SK-N-SH treated with all-trans-retinoic acid at 6 μM for 48 hours (cell line): ENCODE data around the gene PTPN11.
"Not testable (repeated sequence)": the region's sequence is repeated elsewhere in the genome, so short reads cannot be mapped to it uniquely, and the experiment has no call there.

ENCODE experiments used
- ATAC-seq: fragments of 200-7000 bp; cut with Tn5 transposase; 3 replicates; pipeline ENCODE4 v1.9.1; 2020; ENCODE audit warnings: mild to moderate bottlenecking, moderate library complexity
- BACH2 ChIP-seq: fragments of 250-450 bp; sonication (Bioruptor Pico); IDR thresholded peaks from 2 replicates; pipeline ENCODE4 v1.9.0; 2021; ENCODE audit warnings: mild to moderate bottlenecking, borderline replicate concordance
- CSRNP3 ChIP-seq: fragments of 250-450 bp; sonication (Bioruptor Pico); IDR thresholded peaks from 2 replicates; pipeline ENCODE4 v1.5.1; 2021; ENCODE audit warnings: mild to moderate bottlenecking, moderate library complexity
- GLIS3 ChIP-seq: fragments of 250-450 bp; sonication (Bioruptor Pico); IDR thresholded peaks from 2 replicates; pipeline ENCODE4 v1.5.0; 2020; ENCODE audit warnings: mild to moderate bottlenecking, moderate library complexity
- ISL1 ChIP-seq: fragments of 250-450 bp; sonication (Bioruptor Pico); IDR thresholded peaks from 2 replicates; pipeline ENCODE4 v2.1.2; 2022; ENCODE audit warnings: mild to moderate bottlenecking, moderate library complexity
- OSR1 ChIP-seq: fragments of 250-450 bp; sonication (Bioruptor Pico); IDR thresholded peaks from 2 replicates; pipeline ENCODE4 v1.8.0; 2022; ENCODE audit warnings: moderate library complexity, mild to moderate bottlenecking, inconsistent platforms
- PATZ1 ChIP-seq: fragments of 250-450 bp; sonication (Bioruptor Pico); IDR thresholded peaks from 2 replicates; pipeline ENCODE4 v1.8.0; 2020; ENCODE audit warnings: mild to moderate bottlenecking, moderate library complexity, borderline replicate concordance
- POU6F1 ChIP-seq: fragments of 250-450 bp; sonication (Bioruptor Pico); IDR thresholded peaks from 2 replicates; pipeline ENCODE4 v1.8.0; 2021; ENCODE audit warnings: low read depth, mild to moderate bottlenecking, moderate library complexity, borderline replicate concordance
- PPARA ChIP-seq: fragments of 250-450 bp; sonication (Bioruptor Pico); IDR thresholded peaks from 2 replicates; pipeline ENCODE4 v1.5.0; 2020; ENCODE audit warnings: mild to moderate bottlenecking, borderline replicate concordance
- RARB ChIP-seq: fragments of 250-450 bp; sonication (Bioruptor Pico); IDR thresholded peaks from 2 replicates; pipeline ENCODE4 v1.8.0; 2021; ENCODE audit warnings: mild to moderate bottlenecking, moderate library complexity
- SNAI2 ChIP-seq: fragments of 250-450 bp; sonication (Bioruptor Pico); IDR thresholded peaks from 2 replicates; pipeline ENCODE4 v1.5.0; 2020; ENCODE audit warnings: mild to moderate bottlenecking, moderate library complexity
- TCF4 ChIP-seq: fragments of 250-450 bp; sonication (Bioruptor Pico); IDR thresholded peaks from 2 replicates; pipeline ENCODE4 v1.8.0; 2021; ENCODE audit warnings: mild to moderate bottlenecking, moderate library complexity, borderline replicate concordance
- TOX ChIP-seq: fragments of 250-450 bp; sonication (Bioruptor Pico); IDR thresholded peaks from 2 replicates; pipeline ENCODE4 v1.8.0; 2021; ENCODE audit warnings: mild to moderate bottlenecking, moderate library complexity, borderline replicate concordance
- ZC3H10 ChIP-seq: fragments of 250-450 bp; sonication (Bioruptor Pico); IDR thresholded peaks from 2 replicates; pipeline ENCODE4 v1.5.1; 2021; ENCODE audit warnings: mild to moderate bottlenecking, moderate library complexity
- ZFP3 ChIP-seq: fragments of 250-450 bp; sonication (Bioruptor Pico); IDR thresholded peaks from 2 replicates; pipeline ENCODE4 v1.5.0; 2020; ENCODE audit warnings: mild to moderate bottlenecking, moderate library complexity
- ZFP30 ChIP-seq: fragments of 450-650 bp; formaldehyde crosslinking; IDR thresholded peaks from 2 replicates; pipeline ENCODE4 v1.5.0; 2022; ENCODE audit warnings: mild to moderate bottlenecking, moderate library complexity
- ZNF565 ChIP-seq: fragments of 450-650 bp; formaldehyde crosslinking; conservative IDR thresholded peaks from 2 replicates; pipeline ENCODE4 v1.5.0; 2020; ENCODE audit warnings: low read depth, mild to moderate bottlenecking, moderate library complexity
- ZNF70 ChIP-seq: fragments of 450-650 bp; formaldehyde crosslinking; IDR thresholded peaks from 2 replicates; pipeline ENCODE4 v1.5.0; 2020; ENCODE audit warnings: mild to moderate bottlenecking, moderate library complexity
- ZNF8 ChIP-seq: fragments of 450-650 bp; formaldehyde crosslinking; IDR thresholded peaks from 2 replicates; pipeline ENCODE4 v1.5.0; 2020; ENCODE audit warnings: mild to moderate bottlenecking, moderate library complexity

PTPN11 gene

GRCh38 chr12:112518365-112518735, 99.6 kb downstream of the PTPN11 start:
- no peak for ATAC-seq
- no peak for TF ChIP-seq RARB (CRISPR knock-in tag)
- TF ChIP-seq GLIS3, result no peak
- TF ChIP-seq ZNF565 (CRISPR knock-in tag), result no peak
- no peak for TF ChIP-seq TCF4 (CRISPR knock-in tag)
- no peak for TF ChIP-seq ZNF8 (CRISPR knock-in tag)
- TF ChIP-seq, all 23 proteins: peak for 0

- ATAC-seq, result not testable (repeated sequence)
Observed at GRCh38 chr12:112519841-112520340, 101.1 kb downstream of the PTPN11 start.

- ATAC-seq, result no peak
- TF ChIP-seq ZNF8 (CRISPR knock-in tag), result no peak
- no peak for TF ChIP-seq BACH2 (CRISPR knock-in tag)
- TF ChIP-seq TOX (CRISPR knock-in tag), result no peak
- TF ChIP-seq ZNF70, result no peak
- no peak for TF ChIP-seq RARB (CRISPR knock-in tag)
- TF ChIP-seq PATZ1 (CRISPR knock-in tag), result no peak
- no peak for TF ChIP-seq ZFP30
- TF ChIP-seq SNAI2, result no peak
Observed at GRCh38 chr12:112523856-112524255, 105.1 kb downstream of the PTPN11 start.

GRCh38 chr12:112524269-112524668, 105.5 kb downstream of the PTPN11 start:
- ATAC-seq, result no peak

GRCh38 chr12:112524676-112525425, 106.1 kb downstream of the PTPN11 start:
- ATAC-seq, result peak; percentile 66
- no peak for TF ChIP-seq OSR1 (CRISPR knock-in tag)
- peak; percentile 57; the same call in 1 of the 2 replicates for TF ChIP-seq ZNF8 (CRISPR knock-in tag)

More at GRCh38 chr12:112524269-112524668, 105.5 kb downstream of the PTPN11 start:
- TF ChIP-seq OSR1 (CRISPR knock-in tag) (no peak), ZFP3 (no peak), ZNF70 (no peak), ZNF8 (CRISPR knock-in tag) (no peak), TCF4 (CRISPR knock-in tag) (no peak), ISL1 (CRISPR knock-in tag) (no peak), ZC3H10 (no peak), POU6F1 (CRISPR knock-in tag) (no peak), GLIS3 (no peak), ZNF565 (CRISPR knock-in tag) (no peak), RARB (CRISPR knock-in tag) (no peak), BACH2 (CRISPR knock-in tag) (no peak)

- TF ChIP-seq POU6F1 (CRISPR knock-in tag) (no peak), ZFP30 (no peak), ZNF8 (CRISPR knock-in tag) (no peak), PATZ1 (CRISPR knock-in tag) (no peak), CSRNP3 (no peak), ZC3H10 (no peak), PPARA (CRISPR knock-in tag) (no peak)
Observed at GRCh38 chr12:112525426-112525809, 106.7 kb downstream of the PTPN11 start.

More at GRCh38 chr12:112525426-112525809, 106.7 kb downstream of the PTPN11 start:
- ATAC-seq, result no peak
